AG04449 (cell line): ENCODE results near the gene TNS4.

Source experiments
- CTCF ChIA-PET: fragments of 350-600 bp; formaldehyde crosslinking; extraction: SDS; loops from one replicate; lab custom pipeline; 2021; ENCODE audit warnings: antibody characterized with exemption; lab: Yijun Ruan, JAX
- POLR2A ChIA-PET: fragments of 400-600, 350-600 bp; formaldehyde crosslinking; extraction: SDS; loops from one replicate; lab custom pipeline; 2020; ENCODE audit warnings: antibody characterized with exemption, inconsistent platforms; lab: Yijun Ruan, JAX
- DNase-seq: peaks from one replicate; pipeline ENCODE4 v3.0.0-alpha.2; 2010; ENCODE audit warnings: low read depth, low spot score
- H3K4me3 ChIP-seq: 2 replicates; pipeline ENCODE4 v1.5.1; 2011; ENCODE audit warnings: low read depth, mild to moderate bottlenecking, control low read depth, low read length
- CTCF ChIP-seq: IDR thresholded peaks from one replicate; pipeline ENCODE4 v1.5.1; 2011; ENCODE audit warnings: mild to moderate bottlenecking, moderate library complexity, low read length, control low read depth, inconsistent platforms; ENCODE audit not compliant: insufficient read depth; ENCODE audit errors: missing control alignments

Gene TNS4

GRCh38 chr17:40535924-40536294 is 34.5 kb upstream of the TNS4 start:
- TF ChIP-seq CTCF: no peak
- CTCF ChIA-PET: interaction anchor here (1.2 to 29.3 kb wide), 15 partner anchors 9 to 1127 kb away, joined by 3 to 562 read pairs (median 8); partner anchors contain the start of genes CCR7, GJD3, IGFBP4 and TOP2A
- POLR2A ChIA-PET: no interaction called here
- no peak overlapping the region for H3K4me3 ChIP-seq
- DNase-seq: no peak

GRCh38 chr17:40535438-40535837 is 34.0 kb upstream of the TNS4 start:
- CTCF ChIA-PET: interaction anchor here (1.0 to 29.3 kb wide), 18 partner anchors 9 to 1127 kb away, joined by 3 to 562 read pairs (median 6); partner anchors contain the start of genes CCR7, GJD3, IGFBP4 and TOP2A
- DNase-seq: no peak
- no peak overlapping the region for H3K4me3 ChIP-seq
- no peak for TF ChIP-seq CTCF
- POLR2A ChIA-PET: no interaction called here

GRCh38 chr17:40534371-40535189 is 33.2 kb upstream of the TNS4 start:
- CTCF ChIA-PET: interaction anchor here (0.8 to 29.3 kb wide), 30 partner anchors 8 to 1128 kb away, joined by 3 to 562 read pairs (median 6); partner anchors contain the start of genes CCR7, GJD3, IGFBP4 and TOP2A
- no peak overlapping the region for H3K4me3 ChIP-seq
- no peak for TF ChIP-seq CTCF
- DNase-seq: no peak
- POLR2A ChIA-PET: interaction anchor here (0.7 to 3.9 kb wide), 6 partner anchors 16 to 313 kb away, joined by 3 to 25 read pairs (median 6); partner anchors contain the start of gene IGFBP4

- ChIA-PET POLR2A (interaction anchor here (0.9 to 3.9 kb wide), 10 partner anchors 17 to 91 kb away, joined by 3 to 25 read pairs (median 6); partner anchors contain the start of gene IGFBP4), CTCF (interaction anchor here (0.5 to 29.3 kb wide), 39 partner anchors 9 to 1133 kb away, joined by 3 to 562 read pairs (median 8); partner anchors contain the start of genes CCR7, GJD3, IGFBP4 and TOP2A)
- DNase-seq: no peak
- no peak for TF ChIP-seq CTCF
- H3K4me3 ChIP-seq: no peak overlapping the region
Observed at GRCh38 chr17:40533896-40534295, 32.5 kb upstream of the TNS4 start.

GRCh38 chr17:40532520-40533253 is 31.3 kb upstream of the TNS4 start:
- CTCF ChIA-PET: interaction anchor here (0.6 to 29.3 kb wide), 43 partner anchors 9 to 1135 kb away, joined by 3 to 562 read pairs (median 6); partner anchors contain the start of genes CCR7, GJD3, IGFBP4 and TNS4
- DNase-seq: no peak
- no peak overlapping the region for H3K4me3 ChIP-seq
- no peak for TF ChIP-seq CTCF
- POLR2A ChIA-PET: interaction anchor here (0.8 to 3.9 kb wide), 8 partner anchors 21 to 90 kb away, joined by 3 to 25 read pairs (median 6); partner anchors contain the start of gene IGFBP4
